Stimulated activated CD8-positive, alpha-beta memory T cell treated with anti-CD3 and anti-CD28 coated beads, Interleukin-15, amount 100 ng/mL, for 48 hours (primary cell): ENCODE measurements around the gene RTL5.

Source experiments
- DNase-seq, 2 donors: peaks; one replicate each; pipeline ENCODE4 v3.0.0-alpha.2; 2020; ENCODE audit warnings: low read depth in 2 of 2

Gene RTL5

GRCh38 chrX:72078411-72078810, 53.3 kb downstream of the RTL5 start:
- no peak for DNase-seq
